ENCODE measurements around the gene INPP5B.
A peak's percentile ranks its signal among the peaks of the same experiment; 100 is the strongest.

DNA sequence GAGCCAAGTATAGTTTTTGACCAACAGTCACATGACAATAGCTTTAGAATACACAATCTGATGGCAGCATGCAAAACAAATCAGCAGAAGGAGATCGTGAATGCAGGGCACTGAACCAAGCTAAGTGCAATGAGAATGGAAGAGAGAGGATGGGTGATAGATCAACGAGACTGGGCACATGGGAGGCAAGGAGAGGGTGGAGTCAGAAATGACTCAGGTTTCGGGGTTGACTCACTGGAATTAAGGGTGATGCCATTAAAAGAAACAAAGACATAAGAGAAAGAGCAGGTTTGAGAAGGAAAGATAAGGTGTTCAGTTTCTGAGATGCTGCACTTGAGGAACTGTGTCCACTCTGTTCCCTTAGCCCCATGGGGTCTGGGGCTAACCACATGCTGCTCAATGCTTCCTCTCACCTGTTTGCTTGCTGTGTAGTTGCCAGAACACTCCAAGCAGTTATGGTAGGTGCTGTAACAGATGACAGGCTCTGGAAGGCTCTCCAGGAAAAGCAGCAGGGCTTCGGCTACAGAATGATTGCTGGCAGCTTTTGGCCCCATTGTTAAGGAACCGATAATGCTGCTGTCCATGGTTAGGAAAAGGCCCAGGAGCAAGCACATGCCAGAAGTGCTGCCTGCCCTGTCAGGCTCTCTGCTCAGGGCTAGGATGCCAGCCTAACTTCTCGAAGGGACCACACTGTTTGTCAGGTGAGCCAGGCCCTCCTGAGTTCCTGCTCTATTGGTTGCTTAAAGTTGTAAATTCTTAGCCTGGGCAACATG, 81.3 kb downstream of the INPP5B start:
- TF ChIP-seq, protein P1, sequence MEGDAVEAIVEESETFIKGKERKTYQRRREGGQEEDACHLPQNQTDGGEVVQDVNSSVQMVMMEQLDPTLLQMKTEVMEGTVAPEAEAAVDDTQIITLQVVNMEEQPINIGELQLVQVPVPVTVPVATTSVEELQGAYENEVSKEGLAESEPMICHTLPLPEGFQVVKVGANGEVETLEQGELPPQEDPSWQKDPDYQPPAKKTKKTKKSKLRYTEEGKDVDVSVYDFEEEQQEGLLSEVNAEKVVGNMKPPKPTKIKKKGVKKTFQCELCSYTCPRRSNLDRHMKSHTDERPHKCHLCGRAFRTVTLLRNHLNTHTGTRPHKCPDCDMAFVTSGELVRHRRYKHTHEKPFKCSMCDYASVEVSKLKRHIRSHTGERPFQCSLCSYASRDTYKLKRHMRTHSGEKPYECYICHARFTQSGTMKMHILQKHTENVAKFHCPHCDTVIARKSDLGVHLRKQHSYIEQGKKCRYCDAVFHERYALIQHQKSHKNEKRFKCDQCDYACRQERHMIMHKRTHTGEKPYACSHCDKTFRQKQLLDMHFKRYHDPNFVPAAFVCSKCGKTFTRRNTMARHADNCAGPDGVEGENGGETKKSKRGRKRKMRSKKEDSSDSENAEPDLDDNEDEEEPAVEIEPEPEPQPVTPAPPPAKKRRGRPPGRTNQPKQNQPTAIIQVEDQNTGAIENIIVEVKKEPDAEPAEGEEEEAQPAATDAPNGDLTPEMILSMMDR (conservative IDR thresholded peaks at IDR 0.05; ENCODE audit: low read depth in 2 of 2) = no peak
- TF ChIP-seq EZH2phosphoT487 (IDR thresholded peaks at IDR 0.05; ENCODE audit: unreplicated experiment) = no peak
- no peak for TF ChIP-seq POLR2AphosphoS5 (IDR thresholded peaks at IDR 0.05; ENCODE audit: low read depth)
- TF ChIP-seq EZH2 (IDR thresholded peaks at IDR 0.05; ENCODE audit: low read depth, unreplicated experiment) = no peak
- TF ChIP-seq CREB1 (CRISPR knock-in tag; IDR thresholded peaks at IDR 0.05; ENCODE audit: low read depth) = no peak
- TF ChIP-seq REST (IDR thresholded peaks at IDR 0.05; ENCODE audit: unreplicated experiment) = peak; percentile 48
- TF ChIP-seq JUNB (IDR thresholded peaks at IDR 0.05; ENCODE audit: unreplicated experiment) = no peak
